GM19452 (cell line): Measurements from ENCODE around the gene HERPUD2.
"Not testable (repeated sequence)": the region's sequence is repeated elsewhere in the genome, so short reads cannot be mapped to it uniquely, and the experiment has no call there.

Experiments
- ATAC-seq: cut with Tn5 transposase; IDR thresholded peaks from one replicate; pipeline ENCODE4 v1.9.1; 2021; ENCODE audit not compliant: unreplicated experiment

The HERPUD2 gene

GRCh38 chr7:35623381-35623780 is 71.6 kb downstream of the HERPUD2 start:
- ATAC-seq = no peak

- ATAC-seq = no peak
Measured at GRCh38 chr7:35619863-35620262, 75.1 kb downstream of the HERPUD2 start.

GRCh38 chr7:35617041-35617440 is 77.9 kb downstream of the HERPUD2 start:
- no peak for ATAC-seq

- ATAC-seq = no peak
Measured at GRCh38 chr7:35613150-35613549, 81.8 kb downstream of the HERPUD2 start.

- ATAC-seq = no peak
Measured at GRCh38 chr7:35605760-35606159, 89.2 kb downstream of the HERPUD2 start.

GRCh38 chr7:35604595-35604994 is 90.3 kb downstream of the HERPUD2 start:
- ATAC-seq = no peak

GRCh38 chr7:35599645-35600044 is 95.3 kb downstream of the HERPUD2 start:
- no peak for ATAC-seq

- ATAC-seq = no peak
Measured at GRCh38 chr7:35599061-35599460, 95.9 kb downstream of the HERPUD2 start.

GRCh38 chr7:35596061-35596460 is 98.9 kb downstream of the HERPUD2 start:
- ATAC-seq = no peak

GRCh38 chr7:35593899-35594298 is 101.0 kb downstream of the HERPUD2 start:
- ATAC-seq = no peak

GRCh38 chr7:35588647-35589046 is 106.3 kb downstream of the HERPUD2 start:
- ATAC-seq = no peak

GRCh38 chr7:35584990-35585389 is 109.9 kb downstream of the HERPUD2 start:
- no peak for ATAC-seq

- ATAC-seq = not testable (repeated sequence)
Measured at GRCh38 chr7:35584533-35584932, 110.4 kb downstream of the HERPUD2 start.
